T47D (cell line): ENCODE measurements around the gene TADA3.
A peak's percentile ranks its signal among the peaks of the same experiment; 100 is the strongest.

Experiments
- DNase-seq, 2 experiments: peaks; one replicate each; pipeline versions ENCODE4 v3.0.0 to v3.0.0-alpha.2; 2011 to 2012; ENCODE audit warnings: low read depth in 1 of 2, low spot score in 1 of 2
- JUND ChIP-seq: IDR thresholded peaks from 2 replicates; pipeline ENCODE4 v1.6.1; 2012; ENCODE audit warnings: low read depth
- in situ Hi-C: cut with HindIII; loops from 2 replicates; pipeline ENCODE4 v1.10.0; 2016; ENCODE audit warnings: low sequenced_read_pairs, low pct_unique_long_range_greater_than_20kb

Gene TADA3

GRCh38 chr3:9792405-9793160 is at the start of gene TADA3, which contains the start of gene ARPC4:
Gene TADA3 (minus strand): TSS chr3:9792473. CDS start chr3:9791466, 1,007 bp downstream.
Gene ARPC4 (plus strand): TSS chr3:9793082. CDS start chr3:9793122, 40 bp downstream.
- 0 out of 2 replicates have a peak, but pooled peaks have one; percentile 20 for TF ChIP-seq JUND

GRCh38 chr3:9841015-9841414 is 48.7 kb upstream of the TADA3 start:
- in situ Hi-C loops, result no loop called here
- TF ChIP-seq JUND, result no peak
- no peak for DNase-seq

More at GRCh38 chr3:9792405-9793160, at the start of gene TADA3, which contains the start of gene ARPC4:
- in situ Hi-C loops, result no loop called here
- peak; percentile 81 to 97 for DNase-seq

GRCh38 chr3:9838856-9839255 is 46.6 kb upstream of the TADA3 start:
- TF ChIP-seq JUND, result no peak
- in situ Hi-C loops, result no loop called here

GRCh38 chr3:9837701-9838582 is 45.7 kb upstream of the TADA3 start:
- no peak for TF ChIP-seq JUND
- in situ Hi-C loops, result no loop called here
- DNase-seq, result no peak

More at GRCh38 chr3:9838856-9839255, 46.6 kb upstream of the TADA3 start:
- no peak for DNase-seq

GRCh38 chr3:9834520-9835380 is 42.5 kb upstream of the TADA3 start:
- DNase-seq, result no peak
- in situ Hi-C loops, result no loop called here
- no peak for TF ChIP-seq JUND

- in situ Hi-C loops, result no loop called here
- no peak for DNase-seq
- no peak for TF ChIP-seq JUND
These were observed 40.8 kb upstream of the TADA3 start for GRCh38 chr3:9833078-9833477.

GRCh38 chr3:9831253-9831652 is 39.0 kb upstream of the TADA3 start:
- no peak for TF ChIP-seq JUND
- no peak for DNase-seq
- in situ Hi-C loops, result no loop called here

- DNase-seq, result no peak
- TF ChIP-seq JUND, result no peak
- in situ Hi-C loops, result no loop called here
These were observed 36.8 kb upstream of the TADA3 start for GRCh38 chr3:9828801-9829755.

- DNase-seq, result peak in 1 of 2 experiments; percentile 49
- in situ Hi-C loops, result no loop called here
- no peak for TF ChIP-seq JUND
These were observed 34.7 kb upstream of the TADA3 start for GRCh38 chr3:9826815-9827573.

GRCh38 chr3:9825451-9826040 is 33.3 kb upstream of the TADA3 start:
- no peak for DNase-seq
- in situ Hi-C loops, result no loop called here
- no peak for TF ChIP-seq JUND
